ENCODE data around the gene SLC6A3.
"Not testable (repeated sequence)": the region's sequence is repeated elsewhere in the genome, so short reads cannot be mapped to it uniquely, and the experiment has no call there.

SLC6A3 gene

GRCh38 chr5:1374679-1375055 lies 70.6 kb downstream of the SLC6A3 start:
- no peak for DNase-seq (ENCODE audit: low read depth in 2 of 2)

GRCh38 chr5:1374030-1374678 lies 71.1 kb downstream of the SLC6A3 start:
- no peak for DNase-seq (ENCODE audit: low read depth in 2 of 2)

GRCh38 chr5:1371972-1372342 lies 73.3 kb downstream of the SLC6A3 start:
- not testable (repeated sequence) for DNase-seq (ENCODE audit: low read depth in 2 of 2)

- DNase-seq (ENCODE audit: low read depth in 2 of 2) = no peak
Observed at GRCh38 chr5:1371218-1371971, 73.8 kb downstream of the SLC6A3 start.

GRCh38 chr5:1370006-1370405 lies 75.2 kb downstream of the SLC6A3 start:
- no peak for DNase-seq (ENCODE audit: low read depth in 2 of 2)

GRCh38 chr5:1368756-1369155 lies 76.5 kb downstream of the SLC6A3 start:
- DNase-seq (ENCODE audit: low read depth in 2 of 2) = no peak

- no peak for DNase-seq (ENCODE audit: low read depth in 2 of 2)
Observed at GRCh38 chr5:1368236-1368635, 77.0 kb downstream of the SLC6A3 start.

GRCh38 chr5:1367149-1367548 lies 78.1 kb downstream of the SLC6A3 start:
- DNase-seq (ENCODE audit: low read depth in 2 of 2) = no peak

- DNase-seq (ENCODE audit: low read depth in 2 of 2) = no peak
Observed at GRCh38 chr5:1366514-1366913, 78.7 kb downstream of the SLC6A3 start.

- no peak for DNase-seq (ENCODE audit: low read depth in 2 of 2)
Observed at GRCh38 chr5:1364211-1364610, 81.0 kb downstream of the SLC6A3 start.

GRCh38 chr5:1363581-1363980 lies 81.7 kb downstream of the SLC6A3 start:
- DNase-seq (ENCODE audit: low read depth in 2 of 2) = no peak

- no peak for DNase-seq (ENCODE audit: low read depth in 2 of 2)
Observed at GRCh38 chr5:1363160-1363559, 82.1 kb downstream of the SLC6A3 start.

- no peak for DNase-seq (ENCODE audit: low read depth in 2 of 2)
Observed at GRCh38 chr5:1362242-1363015, 82.8 kb downstream of the SLC6A3 start.

GRCh38 chr5:1360861-1361260 lies 84.4 kb downstream of the SLC6A3 start:
- DNase-seq (ENCODE audit: low read depth in 2 of 2) = no peak

GRCh38 chr5:1360367-1360766 lies 84.9 kb downstream of the SLC6A3 start:
- not testable (repeated sequence) for DNase-seq (ENCODE audit: low read depth in 2 of 2)

GRCh38 chr5:1359713-1360112 lies 85.5 kb downstream of the SLC6A3 start:
- DNase-seq (ENCODE audit: low read depth in 2 of 2) = no peak

GRCh38 chr5:1359031-1359645 lies 86.1 kb downstream of the SLC6A3 start:
- no peak for DNase-seq (ENCODE audit: low read depth in 2 of 2)

- no peak for DNase-seq (ENCODE audit: low read depth in 2 of 2)
Observed at GRCh38 chr5:1358726-1359025, 86.6 kb downstream of the SLC6A3 start.

- no peak for DNase-seq (ENCODE audit: low read depth in 2 of 2)
Observed at GRCh38 chr5:1357946-1358725, 87.1 kb downstream of the SLC6A3 start.

- no peak for DNase-seq (ENCODE audit: low read depth in 2 of 2)
Observed at GRCh38 chr5:1356873-1357787, 88.1 kb downstream of the SLC6A3 start.

GRCh38 chr5:1354576-1354975 lies 90.7 kb downstream of the SLC6A3 start:
- DNase-seq (ENCODE audit: low read depth in 2 of 2) = no peak
